HG02884 (cell line): Measurements from ENCODE around the gene USP49.

Experiments
- ATAC-seq: cut with Tn5 transposase; IDR thresholded peaks from one replicate; pipeline ENCODE4 v1.9.1; 2021; ENCODE audit warnings: mild to moderate bottlenecking, moderate library complexity; ENCODE audit not compliant: unreplicated experiment

The USP49 gene

DNA sequence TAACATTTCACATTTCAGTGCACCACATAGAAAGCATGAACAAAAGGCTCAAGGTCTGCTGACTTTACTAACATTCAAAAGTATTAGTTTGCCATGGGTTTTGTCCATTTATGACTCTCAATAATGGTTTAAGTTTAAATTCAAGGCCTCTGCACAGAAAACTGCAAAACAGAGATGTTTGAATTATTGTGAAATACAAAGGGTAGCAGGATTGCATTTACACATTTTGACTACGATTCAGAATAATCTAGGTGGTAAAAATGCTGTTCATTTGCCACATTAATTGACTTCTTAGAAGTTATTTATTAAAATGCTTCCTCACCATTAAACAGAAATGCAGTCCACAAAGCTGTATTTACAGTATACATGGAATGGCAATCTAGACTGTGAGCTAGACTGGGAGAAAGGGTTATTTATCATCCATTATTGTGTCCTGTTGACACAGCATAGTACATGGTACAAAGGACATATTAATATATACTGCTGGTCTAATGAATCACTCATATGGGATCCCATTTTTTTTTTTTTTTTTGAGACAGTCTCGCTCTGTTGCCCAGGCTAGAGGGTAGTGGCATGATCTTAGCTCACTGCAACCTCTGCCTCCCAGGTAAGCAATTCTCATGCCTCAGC lies 18.0 kb downstream of the USP49 start:
- no peak for ATAC-seq

DNA sequence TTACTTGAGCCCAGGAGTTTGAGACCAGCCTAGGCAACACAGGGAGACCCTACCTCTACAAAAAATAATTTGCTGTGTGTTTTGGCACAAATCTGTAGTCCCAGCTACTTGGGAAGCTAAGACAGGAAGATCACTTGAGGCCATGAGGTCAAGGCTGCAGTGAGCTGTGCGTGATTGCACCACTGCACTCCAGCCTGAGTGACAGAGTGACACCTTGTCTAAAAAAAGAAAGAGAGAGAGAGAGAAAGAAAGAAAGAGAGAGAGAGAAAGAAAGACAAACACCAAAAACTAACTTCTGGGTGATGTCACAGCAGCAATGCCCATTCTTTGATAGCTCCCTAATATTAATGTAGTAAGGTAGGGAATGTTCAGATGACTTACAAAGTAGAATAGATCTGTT lies 20.4 kb downstream of the USP49 start:
- ATAC-seq, result no peak

DNA sequence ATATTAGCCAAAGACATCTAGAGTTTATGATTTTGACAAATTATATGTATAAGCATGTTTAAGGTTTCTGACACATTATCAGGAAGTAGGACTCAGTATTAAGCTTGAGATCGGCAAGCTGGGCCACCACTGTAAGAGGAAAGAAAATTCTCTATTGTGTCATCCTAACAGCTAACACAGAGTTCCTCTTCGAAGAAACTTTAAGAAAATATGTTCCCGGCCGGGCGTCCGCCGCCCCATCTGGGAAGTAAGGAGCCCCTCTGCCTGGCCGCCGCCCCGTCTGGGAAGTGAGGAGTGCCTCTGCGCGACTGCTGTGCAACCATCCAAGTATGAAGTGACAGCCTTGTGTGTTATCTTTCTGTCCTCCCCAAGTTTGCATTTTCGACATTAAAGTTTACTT lies 23.0 kb downstream of the USP49 start:
- ATAC-seq, result no peak

DNA sequence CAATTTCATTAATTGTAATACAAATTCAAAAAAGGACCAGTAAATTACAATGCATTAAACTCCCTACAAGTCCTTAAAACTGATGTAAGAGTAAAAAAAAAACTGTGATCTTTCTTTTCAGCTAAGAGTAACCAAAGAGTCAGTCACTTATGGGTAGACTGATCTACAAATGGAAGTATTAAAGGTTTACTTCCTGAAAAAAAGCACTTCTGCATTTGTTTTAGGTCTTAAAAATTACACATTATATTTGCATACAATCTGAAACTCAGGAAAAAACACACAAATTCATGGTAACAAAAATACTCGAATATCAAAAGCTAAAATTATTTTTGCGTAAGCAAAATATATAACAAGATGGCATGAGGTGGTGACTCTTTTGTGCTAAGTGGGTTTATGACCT lies 23.5 kb downstream of the USP49 start:
- ATAC-seq, result no peak

DNA sequence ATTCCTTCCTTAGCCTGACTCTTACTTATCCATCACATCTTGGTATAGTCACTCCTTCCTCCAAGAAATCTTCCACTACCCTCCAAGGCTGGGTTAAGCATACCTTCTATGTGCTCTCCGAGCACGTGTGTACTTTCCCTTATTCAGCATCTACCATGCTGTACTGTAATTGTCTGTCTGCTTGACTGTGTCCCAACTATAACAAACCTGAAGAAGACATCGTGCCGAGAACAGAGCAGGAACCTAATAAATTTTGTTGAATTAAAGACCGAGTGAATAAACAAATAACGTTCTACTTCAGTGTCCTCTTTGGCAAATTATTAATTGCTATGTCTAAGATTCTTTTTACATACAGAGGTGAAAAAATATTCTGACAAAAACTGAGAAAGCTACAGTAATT lies 35.8 kb downstream of the USP49 start:
- no peak for ATAC-seq

DNA sequence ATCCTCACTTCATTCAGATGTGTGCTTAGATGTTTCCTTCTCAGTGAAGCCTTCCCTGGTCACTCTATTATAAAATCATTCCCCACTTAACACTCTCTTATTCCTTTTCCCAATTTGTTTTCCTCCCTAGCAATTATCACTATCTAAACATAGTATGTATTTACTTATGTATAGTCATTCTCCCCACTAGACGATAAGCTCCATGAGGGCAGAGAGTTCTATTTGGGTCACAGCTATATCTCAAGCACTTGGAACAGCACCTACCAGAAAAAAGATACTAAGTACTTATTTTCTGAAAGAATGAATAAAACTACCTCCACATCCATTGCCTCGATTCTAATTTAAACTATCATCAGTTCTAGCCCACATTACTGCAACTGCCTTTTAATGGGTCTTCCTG lies 36.5 kb downstream of the USP49 start:
- ATAC-seq, result no peak

DNA sequence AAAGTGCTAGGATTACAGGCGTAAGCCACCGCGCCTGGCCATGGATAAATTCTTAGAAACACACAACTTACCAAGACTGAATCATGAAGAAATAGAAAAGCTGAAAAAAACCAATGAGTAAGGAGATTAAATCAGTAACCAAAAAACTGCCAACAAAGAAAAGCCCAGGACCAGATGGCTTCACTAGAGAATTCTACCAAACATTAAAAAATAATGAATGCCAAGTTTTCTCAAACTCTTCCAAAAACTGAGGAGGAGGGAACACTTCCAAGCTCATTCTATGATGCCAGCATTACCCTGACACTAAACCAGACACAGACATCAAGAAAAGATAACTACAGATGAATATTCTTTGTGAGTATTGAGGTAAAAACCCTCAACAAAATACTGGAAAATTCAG lies 44.3 kb downstream of the USP49 start:
- no peak for ATAC-seq

DNA sequence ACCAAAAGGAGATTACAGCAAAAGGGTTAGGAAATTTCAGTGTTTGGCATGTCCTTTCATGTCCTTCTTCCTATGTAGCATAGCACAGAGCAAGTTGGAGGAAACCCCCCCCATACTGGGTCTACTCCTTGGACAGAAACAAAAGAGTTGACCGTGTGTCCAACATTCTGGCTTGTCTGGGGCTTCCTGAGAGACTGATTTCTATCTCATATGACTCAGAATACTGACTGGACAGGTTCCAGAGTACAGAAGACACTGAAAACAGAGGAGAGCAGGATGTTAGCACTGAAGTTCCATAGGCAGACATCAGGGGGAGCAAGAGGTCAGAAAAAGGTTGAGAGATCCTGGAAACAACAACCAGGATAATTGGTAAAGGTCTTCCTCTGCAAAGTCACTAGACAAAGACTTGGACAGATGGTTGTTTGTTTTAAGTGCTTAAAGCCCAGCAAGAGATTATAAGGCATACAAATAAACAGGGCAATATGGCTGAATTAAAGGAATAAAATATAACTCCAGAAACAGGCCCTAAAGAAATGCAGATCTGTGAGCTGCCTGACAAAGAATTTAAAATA lies 48.4 kb downstream of the USP49 start:
- peak; percentile 47 for ATAC-seq

DNA sequence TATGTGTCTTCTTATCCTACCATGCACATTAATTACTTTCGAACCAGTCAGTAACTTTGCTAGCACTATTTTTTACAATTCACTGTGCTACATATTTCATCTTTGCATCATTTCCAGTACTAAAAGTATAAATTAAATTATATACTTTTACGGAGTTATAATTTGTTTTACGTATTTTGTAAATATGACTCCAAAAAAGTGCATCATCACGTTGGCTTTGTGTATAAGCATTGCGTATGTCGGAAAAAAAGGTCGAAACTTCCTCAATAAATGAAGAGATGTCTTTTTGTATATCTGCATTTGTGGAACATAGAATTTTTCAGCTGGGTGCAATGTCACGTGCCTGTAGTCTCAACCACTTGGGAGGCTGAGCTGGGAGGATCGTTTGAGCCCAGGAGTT lies 52.0 kb downstream of the USP49 start:
- ATAC-seq, result no peak

DNA sequence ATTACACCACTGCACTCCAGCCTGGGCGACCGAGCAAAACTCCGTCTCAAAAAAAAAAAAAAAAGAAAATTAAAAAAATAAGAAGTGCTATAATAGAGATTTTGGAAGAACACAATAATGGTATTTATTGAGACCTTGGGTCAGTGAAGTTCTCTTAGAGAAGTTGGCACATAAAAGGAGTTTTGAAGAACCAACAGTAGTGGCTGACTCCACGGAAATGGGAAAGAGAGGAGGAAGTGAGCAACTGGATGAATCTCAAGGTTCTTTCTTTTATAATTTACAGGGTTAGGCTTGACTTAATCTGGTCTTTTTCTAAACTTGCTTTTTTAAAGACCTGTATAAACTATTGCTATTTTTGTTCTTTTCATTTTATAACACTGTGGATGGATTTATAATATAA lies 54.8 kb downstream of the USP49 start:
- no peak for ATAC-seq

DNA sequence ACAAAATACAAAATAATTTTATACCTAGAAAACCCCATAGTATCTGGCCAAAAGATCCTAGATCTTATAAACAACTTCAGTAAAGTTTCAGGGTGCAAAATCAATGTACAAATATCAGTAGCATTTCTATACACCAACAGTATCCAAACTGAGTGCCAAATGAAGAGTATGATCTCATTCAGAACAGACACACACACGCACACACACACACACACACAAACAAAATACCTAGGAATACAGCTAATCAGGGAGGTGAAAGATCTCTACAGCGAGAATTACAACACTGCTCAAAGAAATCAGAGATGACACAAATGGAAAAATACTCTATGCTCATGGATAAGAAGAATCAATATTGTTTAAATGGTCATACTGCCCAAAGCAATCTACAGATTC lies 58.5 kb downstream of the USP49 start:
- no peak for ATAC-seq

DNA sequence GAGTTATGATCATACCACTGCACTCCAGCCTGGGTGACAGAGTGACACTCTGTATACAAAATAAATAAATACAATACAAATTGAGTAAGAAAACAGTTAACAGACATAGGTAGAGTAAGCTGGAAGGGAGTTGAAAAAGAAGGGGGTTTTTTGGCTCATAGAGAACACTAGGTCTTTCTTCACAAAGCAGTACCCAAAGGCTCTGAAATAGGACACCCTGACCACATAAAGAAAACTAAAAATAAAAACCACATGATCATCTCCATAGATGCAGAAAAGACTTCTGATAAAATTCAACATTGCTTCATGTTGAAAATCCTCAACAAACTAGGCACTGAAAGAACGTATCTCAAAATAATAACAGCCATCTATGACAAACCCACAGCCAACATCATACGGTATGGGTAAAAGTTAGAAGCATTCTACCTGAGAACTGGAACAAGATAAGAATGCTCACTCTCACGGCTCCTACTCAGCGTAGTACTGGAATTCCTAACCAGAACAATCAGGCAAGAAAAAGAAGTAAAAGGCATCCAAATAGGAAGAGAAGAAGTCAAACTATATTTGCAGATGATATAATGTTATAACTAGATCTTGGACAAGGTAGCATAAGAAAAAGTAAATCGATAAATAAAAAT lies 59.0 kb downstream of the USP49 start:
- no peak for ATAC-seq

DNA sequence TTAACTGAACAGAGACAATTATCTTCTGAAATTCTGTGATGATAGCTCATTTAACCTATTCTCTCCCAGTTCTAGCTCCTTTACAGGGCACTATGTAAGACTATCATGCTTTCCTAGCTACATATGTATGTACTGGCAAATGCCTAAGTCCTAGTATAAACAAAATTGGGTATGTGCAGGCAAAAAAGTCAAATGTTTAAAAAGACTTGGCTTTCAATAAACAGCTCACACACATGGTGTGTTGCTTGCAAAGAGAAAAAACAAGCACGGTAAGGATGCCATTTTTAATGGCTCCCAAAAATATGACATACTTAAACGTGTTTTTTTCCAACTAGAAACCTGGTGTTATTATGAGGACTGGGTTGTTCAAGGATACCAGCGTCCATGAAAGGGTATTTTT lies 62.9 kb downstream of the USP49 start:
- ATAC-seq, result no peak

DNA sequence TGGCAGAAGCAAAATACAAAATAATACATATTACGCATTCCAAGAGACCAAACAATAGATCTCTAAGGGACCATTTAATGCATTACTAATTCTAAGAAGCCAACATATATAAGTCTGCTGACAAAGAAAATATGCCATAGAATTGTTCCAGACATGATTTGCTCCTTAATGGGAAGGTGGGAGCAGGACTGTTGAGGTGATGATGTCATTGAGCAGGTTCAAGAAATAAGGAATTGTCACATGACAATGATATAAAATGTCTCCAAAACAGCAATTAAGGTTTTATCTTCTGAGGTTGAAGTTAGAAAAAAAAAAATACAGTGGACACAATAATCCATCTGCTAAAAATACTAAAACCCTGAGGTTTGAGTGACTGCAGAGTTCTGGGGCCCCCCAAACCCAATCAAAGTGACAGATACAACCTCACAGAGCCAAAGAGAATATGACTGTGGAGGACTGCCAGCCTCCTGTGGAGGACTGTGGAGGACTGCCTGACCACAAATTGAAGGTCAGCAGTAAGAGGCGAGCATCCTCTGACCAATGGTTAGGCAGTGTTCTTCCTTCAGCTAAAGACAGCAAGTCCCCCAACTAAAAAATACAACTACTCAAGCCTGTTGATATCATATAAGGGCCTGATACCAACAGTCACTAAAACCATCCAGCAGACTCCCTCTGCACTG lies 68.7 kb downstream of the USP49 start:
- ATAC-seq, result no peak

DNA sequence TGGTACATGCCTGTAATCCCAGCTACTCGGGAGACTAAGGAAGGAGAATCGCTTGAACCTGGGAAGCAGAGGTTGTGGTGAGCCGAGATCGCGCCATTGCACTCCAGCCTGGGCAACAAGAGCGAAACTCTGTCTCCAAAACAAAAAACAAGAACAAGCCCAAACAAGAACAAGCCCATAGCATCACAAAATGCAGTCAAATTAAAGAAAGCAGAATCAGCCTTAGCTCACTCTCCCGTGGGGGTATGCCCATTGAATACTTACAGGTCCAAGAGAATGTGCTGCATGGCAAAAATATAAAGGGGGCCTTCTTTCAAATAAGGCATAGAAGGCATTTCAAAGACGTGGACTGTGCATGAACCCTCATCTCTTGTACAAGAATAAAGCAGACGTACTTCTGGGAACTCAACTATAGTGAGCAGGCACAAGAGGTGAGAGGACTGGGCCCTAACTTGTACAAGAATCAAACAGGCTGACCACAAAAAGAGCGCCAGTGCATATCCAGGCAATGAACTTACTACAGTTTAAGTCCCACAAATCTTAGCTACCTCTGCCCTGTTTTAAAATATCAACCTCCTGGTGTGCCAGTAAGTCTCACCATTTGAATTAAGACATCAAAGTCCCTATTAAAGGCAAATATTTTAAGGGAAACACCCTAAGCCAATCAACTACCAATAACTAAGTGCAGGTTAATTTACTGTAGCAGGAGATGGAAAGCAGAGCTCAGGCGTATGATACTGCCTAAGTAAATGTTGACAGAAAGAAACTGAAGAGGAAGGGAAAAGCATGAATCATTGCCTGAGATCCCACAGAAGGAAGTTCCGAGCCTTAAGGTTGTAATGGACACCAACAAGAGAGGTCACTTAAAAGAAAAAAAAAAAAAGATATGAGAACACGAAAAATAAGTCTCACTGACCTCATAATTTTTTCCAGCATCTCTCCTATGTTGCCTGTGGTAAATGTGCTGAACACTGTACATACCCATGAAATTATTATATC lies 70.3 kb downstream of the USP49 start:
- no peak for ATAC-seq

DNA sequence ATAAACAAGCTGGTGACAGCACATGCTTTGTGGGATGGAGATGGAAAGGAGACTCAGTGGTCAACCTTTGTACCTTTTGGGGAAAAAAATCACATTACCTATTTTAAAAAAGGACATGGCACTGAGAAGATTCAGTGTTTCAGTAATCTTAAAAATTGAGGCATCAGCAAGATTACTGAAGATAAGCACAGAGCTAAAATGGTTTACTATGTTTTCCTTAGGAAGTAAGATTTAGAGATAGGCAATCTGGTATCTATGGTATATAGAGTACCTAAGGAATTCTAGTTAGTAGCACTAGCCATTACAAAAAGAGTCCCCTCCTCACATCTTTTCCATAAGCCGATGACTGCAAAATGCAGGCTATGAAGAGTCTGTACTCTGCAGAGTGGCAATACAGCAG lies 72.0 kb downstream of the USP49 start:
- ATAC-seq, result no peak

DNA sequence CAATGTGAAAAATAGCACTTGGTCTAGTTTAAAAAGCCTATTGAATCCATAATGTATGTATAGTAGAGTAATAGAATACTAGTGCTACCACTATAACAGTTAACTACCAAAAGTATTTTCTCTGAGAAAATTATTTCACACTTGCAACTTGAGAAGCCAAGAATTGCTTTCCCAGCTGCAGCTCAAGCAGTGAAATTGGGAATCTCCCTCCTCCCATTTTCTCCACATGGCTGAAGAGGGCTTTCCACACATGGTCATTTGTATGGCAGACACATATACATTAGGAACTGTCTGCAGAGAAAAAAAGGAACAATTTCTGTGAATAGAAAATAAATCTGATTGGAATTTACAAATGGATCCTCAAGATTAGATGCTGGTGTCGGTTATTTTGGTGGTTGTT lies 73.2 kb downstream of the USP49 start:
- no peak for ATAC-seq

DNA sequence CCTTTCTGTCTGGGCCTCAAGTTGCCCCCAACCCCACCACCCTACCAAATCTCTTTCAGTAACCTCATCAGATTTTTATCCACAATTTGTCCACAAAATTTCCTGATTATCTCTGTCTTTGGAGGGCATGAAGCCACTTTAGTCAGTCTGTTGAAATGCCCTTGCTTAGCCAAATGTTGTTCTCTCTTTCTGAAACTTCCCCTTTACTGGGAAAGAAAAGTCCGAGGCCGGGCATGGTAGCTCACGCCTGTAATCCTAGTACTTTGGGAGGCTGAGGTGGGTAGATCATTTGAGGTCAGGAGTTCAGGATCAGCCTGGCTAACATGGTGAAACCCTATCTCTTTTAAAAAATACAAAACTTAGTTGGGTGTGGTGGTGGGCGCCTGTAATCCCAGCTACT lies 73.9 kb downstream of the USP49 start:
- no peak for ATAC-seq

DNA sequence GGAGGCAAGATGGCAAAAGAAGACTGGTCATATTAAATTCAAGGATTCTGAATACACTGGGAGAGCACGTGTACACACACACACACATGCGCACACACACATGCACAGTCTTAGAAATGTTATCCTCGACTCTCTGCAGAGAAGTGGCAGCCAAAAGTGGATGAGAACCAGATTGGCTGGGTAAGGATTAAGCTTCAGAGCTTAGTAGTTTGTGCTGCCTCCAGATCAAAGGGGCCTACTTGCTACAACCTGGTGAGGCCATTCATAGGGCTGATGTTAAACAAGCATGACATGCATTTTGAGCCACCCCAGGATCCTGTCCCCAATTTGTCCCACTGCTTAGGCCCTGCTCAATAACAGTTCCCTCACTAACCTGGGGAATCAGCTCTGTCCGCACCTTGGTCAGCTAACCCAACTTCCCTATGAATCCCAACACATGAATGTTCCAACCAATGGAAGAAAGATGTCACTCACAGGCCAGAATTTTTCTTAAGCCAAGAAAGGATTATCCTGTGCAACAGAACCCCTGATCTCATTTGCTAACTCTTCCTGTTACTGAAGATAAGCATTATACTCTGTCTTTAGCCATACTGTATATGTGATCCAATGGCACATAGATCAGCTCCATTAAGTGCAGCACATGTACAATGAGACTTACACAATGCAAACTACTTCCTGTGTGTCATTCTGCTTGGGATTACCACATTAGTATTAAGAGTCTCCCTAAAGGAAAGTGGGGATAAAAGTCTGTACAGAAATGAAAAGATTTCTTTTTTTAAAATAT lies 76.7 kb downstream of the USP49 start:
- no peak for ATAC-seq

DNA sequence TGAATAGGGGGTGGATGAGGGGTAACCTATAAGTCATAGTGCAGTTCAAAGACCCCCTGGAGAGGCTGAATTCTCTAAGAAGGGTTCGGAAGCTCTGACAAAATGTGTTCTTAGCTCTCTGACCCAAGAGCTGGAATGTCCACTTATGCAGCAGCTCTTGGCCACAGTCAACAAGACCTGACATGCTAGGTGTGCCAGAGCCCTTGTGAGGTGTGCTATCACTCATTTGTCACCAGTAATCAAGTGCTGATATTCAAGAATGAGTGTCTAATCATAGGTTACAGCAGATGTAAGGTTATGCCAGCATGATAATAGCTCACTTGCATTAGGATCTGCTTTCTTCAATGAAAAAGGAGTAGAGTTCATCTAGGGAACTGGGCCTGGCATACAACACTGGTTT lies 79.6 kb downstream of the USP49 start:
- ATAC-seq, result no peak
